ENCODE results near the gene MORC4.

DNA sequence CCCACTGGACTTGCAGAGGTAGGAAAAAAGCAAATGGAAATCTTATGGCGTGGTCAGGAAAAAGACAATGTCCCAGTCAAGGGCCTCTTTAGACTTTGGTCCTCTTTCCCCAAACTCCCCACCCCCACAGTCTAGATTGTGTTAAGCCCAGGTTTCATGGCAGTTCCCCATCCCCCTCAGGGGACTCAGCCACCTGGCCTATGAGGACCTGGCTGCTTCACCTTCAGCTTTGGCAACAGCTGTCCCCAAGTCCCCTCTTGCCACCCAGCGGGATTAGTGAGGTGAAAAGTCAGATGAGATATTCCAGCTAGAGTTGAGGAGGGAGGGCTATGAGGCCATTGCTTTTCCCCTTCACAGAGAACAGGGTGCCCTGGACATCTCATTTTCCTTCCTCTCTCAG is 97.3 kb downstream of the MORC4 start:
- TF ChIP-seq, protein P1, sequence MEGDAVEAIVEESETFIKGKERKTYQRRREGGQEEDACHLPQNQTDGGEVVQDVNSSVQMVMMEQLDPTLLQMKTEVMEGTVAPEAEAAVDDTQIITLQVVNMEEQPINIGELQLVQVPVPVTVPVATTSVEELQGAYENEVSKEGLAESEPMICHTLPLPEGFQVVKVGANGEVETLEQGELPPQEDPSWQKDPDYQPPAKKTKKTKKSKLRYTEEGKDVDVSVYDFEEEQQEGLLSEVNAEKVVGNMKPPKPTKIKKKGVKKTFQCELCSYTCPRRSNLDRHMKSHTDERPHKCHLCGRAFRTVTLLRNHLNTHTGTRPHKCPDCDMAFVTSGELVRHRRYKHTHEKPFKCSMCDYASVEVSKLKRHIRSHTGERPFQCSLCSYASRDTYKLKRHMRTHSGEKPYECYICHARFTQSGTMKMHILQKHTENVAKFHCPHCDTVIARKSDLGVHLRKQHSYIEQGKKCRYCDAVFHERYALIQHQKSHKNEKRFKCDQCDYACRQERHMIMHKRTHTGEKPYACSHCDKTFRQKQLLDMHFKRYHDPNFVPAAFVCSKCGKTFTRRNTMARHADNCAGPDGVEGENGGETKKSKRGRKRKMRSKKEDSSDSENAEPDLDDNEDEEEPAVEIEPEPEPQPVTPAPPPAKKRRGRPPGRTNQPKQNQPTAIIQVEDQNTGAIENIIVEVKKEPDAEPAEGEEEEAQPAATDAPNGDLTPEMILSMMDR (IDR thresholded peaks at IDR 0.05; ENCODE audit: low read depth, low read length), result no peak
- no peak for TF ChIP-seq EZH2phosphoT487 (IDR thresholded peaks at IDR 0.05; ENCODE audit: low read depth)

All from OCI-LY3 (cell line).